Measurements from ENCODE around the gene HSBP1L1.

GRCh38 chr18:79927607-79928562 is 36.6 kb upstream of the HSBP1L1 start:
- TF ChIP-seq CTCF (IDR thresholded peaks at IDR 0.05) = no peak
- no peak for TF ChIP-seq POLR2A (IDR thresholded peaks at IDR 0.05)
